Measurements from ENCODE around the gene ARPC2. TPM values are rescaled to one million over a fixed set of nuclear protein-coding genes. Genes with fewer than 3 reads are reported as not detected.

ARPC2 gene
- total RNA-seq, 1 experiment from 2014 or later = 273 TPM

GRCh38 chr2:218219934-218220333 is 2.9 kb downstream of the ARPC2 start:
- ChIA-PET POLR2A (ENCODE audit: unreplicated experiment) (no interaction called here), CTCF (no interaction called here)
- H3K4me3 ChIP-seq = no peak overlapping the region
- no peaks in the 10 kb centered on the region for H3K27me3 ChIP-seq (ENCODE audit: insufficient read depth, low read depth)
- intact Hi-C loops (cut with micrococcal nuclease; ENCODE audit: unreplicated experiment) = no loop called here
- peaks cover 31% of the 10 kb centered on the region for H3K4me1 ChIP-seq (replicated peaks; ENCODE audit: insufficient read depth)
- no peaks in the 10 kb centered on the region for H3K9me2 ChIP-seq (ENCODE audit: insufficient read depth)
- no TSS peak for BruUV-seq (replicated peaks)
- H2AFZ ChIP-seq = no peak overlapping the region
- H3K79me2 ChIP-seq (ENCODE audit: low read depth) = peaks cover 85% of the 10 kb centered on the region
- peak overlapping the region; percentile 91; the same call in 1 of the 2 replicates for H3K4me2 ChIP-seq
- H3F3A ChIP-seq (ENCODE audit: insufficient read depth, low read depth) = peaks cover 11% of the 10 kb centered on the region
- TF ChIP-seq, protein P1, sequence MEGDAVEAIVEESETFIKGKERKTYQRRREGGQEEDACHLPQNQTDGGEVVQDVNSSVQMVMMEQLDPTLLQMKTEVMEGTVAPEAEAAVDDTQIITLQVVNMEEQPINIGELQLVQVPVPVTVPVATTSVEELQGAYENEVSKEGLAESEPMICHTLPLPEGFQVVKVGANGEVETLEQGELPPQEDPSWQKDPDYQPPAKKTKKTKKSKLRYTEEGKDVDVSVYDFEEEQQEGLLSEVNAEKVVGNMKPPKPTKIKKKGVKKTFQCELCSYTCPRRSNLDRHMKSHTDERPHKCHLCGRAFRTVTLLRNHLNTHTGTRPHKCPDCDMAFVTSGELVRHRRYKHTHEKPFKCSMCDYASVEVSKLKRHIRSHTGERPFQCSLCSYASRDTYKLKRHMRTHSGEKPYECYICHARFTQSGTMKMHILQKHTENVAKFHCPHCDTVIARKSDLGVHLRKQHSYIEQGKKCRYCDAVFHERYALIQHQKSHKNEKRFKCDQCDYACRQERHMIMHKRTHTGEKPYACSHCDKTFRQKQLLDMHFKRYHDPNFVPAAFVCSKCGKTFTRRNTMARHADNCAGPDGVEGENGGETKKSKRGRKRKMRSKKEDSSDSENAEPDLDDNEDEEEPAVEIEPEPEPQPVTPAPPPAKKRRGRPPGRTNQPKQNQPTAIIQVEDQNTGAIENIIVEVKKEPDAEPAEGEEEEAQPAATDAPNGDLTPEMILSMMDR (conservative IDR thresholded peaks at IDR 0.05) = no peak
- no peak for TF ChIP-seq EZH2 (IDR thresholded peaks at IDR 0.05; ENCODE audit: low read depth)
- peaks cover 18% of the 10 kb centered on the region; the same call in 1 of the 2 replicates for H3K36me3 ChIP-seq (ENCODE audit: low read depth)
- no peak overlapping the region for H3K27ac ChIP-seq
- DNase-seq = no peak
- H3K9me3 ChIP-seq (ENCODE audit: insufficient read depth, low read depth) = no peaks in the 10 kb centered on the region
- H4K20me1 ChIP-seq (ENCODE audit: insufficient read depth) = peaks cover 50% of the 10 kb centered on the region

GRCh38 chr2:218221000-218221399 is 4.0 kb downstream of the ARPC2 start:
- no peak for DNase-seq
- CTCF ChIA-PET = no interaction called here
- intact Hi-C loops (cut with micrococcal nuclease; ENCODE audit: unreplicated experiment) = no loop called here
- BruUV-seq (replicated peaks) = no TSS peak
- H3K79me2 ChIP-seq (ENCODE audit: low read depth) = peaks cover 85% of the 10 kb centered on the region
- H3K27me3 ChIP-seq (ENCODE audit: insufficient read depth, low read depth) = no peaks in the 10 kb centered on the region
- peaks cover 6% of the 10 kb centered on the region for H3F3A ChIP-seq (ENCODE audit: insufficient read depth, low read depth)
- no peak overlapping the region for H3K4me2 ChIP-seq
- H3K27ac ChIP-seq = no peak overlapping the region
- peaks cover 23% of the 10 kb centered on the region; the same call in 1 of the 2 replicates for H3K36me3 ChIP-seq (ENCODE audit: low read depth)
- no peak overlapping the region for H2AFZ ChIP-seq
- H3K4me3 ChIP-seq = no peak overlapping the region
- no peaks in the 10 kb centered on the region for H3K9me3 ChIP-seq (ENCODE audit: insufficient read depth, low read depth)
- peaks cover 28% of the 10 kb centered on the region for H3K4me1 ChIP-seq (replicated peaks; ENCODE audit: insufficient read depth)
- H3K9me2 ChIP-seq (ENCODE audit: insufficient read depth) = no peaks in the 10 kb centered on the region
- peaks cover 50% of the 10 kb centered on the region for H4K20me1 ChIP-seq (ENCODE audit: insufficient read depth)
- POLR2A ChIA-PET (ENCODE audit: unreplicated experiment) = no interaction called here
- TF ChIP-seq, protein P1 (conservative IDR thresholded peaks at IDR 0.05) = no peak
- TF ChIP-seq EZH2 (IDR thresholded peaks at IDR 0.05; ENCODE audit: low read depth) = no peak

- intact Hi-C loops (cut with micrococcal nuclease; ENCODE audit: unreplicated experiment) = no loop called here
- CTCF ChIA-PET = no interaction called here
Measured at GRCh38 chr2:218223046-218223445, 6.1 kb downstream of the ARPC2 start.

More at GRCh38 chr2:218223046-218223445, 6.1 kb downstream of the ARPC2 start:
- H4K20me1 ChIP-seq (ENCODE audit: insufficient read depth) = peaks cover 50% of the 10 kb centered on the region
- no peak overlapping the region for H3K4me3 ChIP-seq
- no peak overlapping the region for H2AFZ ChIP-seq
- POLR2A ChIA-PET (ENCODE audit: unreplicated experiment) = interaction anchor here (0.7 kb wide), 1 partner anchor 19 kb away, joined by 4 read pairs; no protein-coding TSS in a partner anchor
- no peaks in the 10 kb centered on the region for H3K27me3 ChIP-seq (ENCODE audit: insufficient read depth, low read depth)
- no peak overlapping the region for H3K4me2 ChIP-seq
- no TSS peak for BruUV-seq (replicated peaks)
- H3K9me2 ChIP-seq (ENCODE audit: insufficient read depth) = no peaks in the 10 kb centered on the region
- DNase-seq = no peak
- H3K79me2 ChIP-seq (ENCODE audit: low read depth) = peaks cover 71% of the 10 kb centered on the region
- TF ChIP-seq, protein P1 (conservative IDR thresholded peaks at IDR 0.05) = no peak
- TF ChIP-seq EZH2 (IDR thresholded peaks at IDR 0.05; ENCODE audit: low read depth) = no peak
- peaks cover 9% of the 10 kb centered on the region; the same call in 1 of the 2 replicates for H3F3A ChIP-seq (ENCODE audit: insufficient read depth, low read depth)
- no peak overlapping the region for H3K27ac ChIP-seq
- peaks cover 27% of the 10 kb centered on the region for H3K4me1 ChIP-seq (replicated peaks; ENCODE audit: insufficient read depth)
- no peaks in the 10 kb centered on the region for H3K9me3 ChIP-seq (ENCODE audit: insufficient read depth, low read depth)
- H3K36me3 ChIP-seq (ENCODE audit: low read depth) = peaks cover 39% of the 10 kb centered on the region
